Effector memory CD4-positive, alpha-beta T cell (primary cell): ENCODE results near the gene C11orf71.

ENCODE experiments used
- DNase-seq, 3 donors: peaks; one replicate each; pipeline ENCODE4 v3.0.0-alpha.2; 2020
- H3K27ac ChIP-seq: 2 replicates; pipeline ENCODE4 v1.7.0; 2013; ENCODE audit warnings: mild to moderate bottlenecking, low read length, moderate library complexity; ENCODE audit not compliant: insufficient read depth, poor library complexity, severe bottlenecking
- H3K27me3 ChIP-seq: replicated peaks from 2 replicates; pipeline ENCODE4 v1.7.0; 2013; ENCODE audit warnings: mild to moderate bottlenecking, low read length; ENCODE audit not compliant: insufficient read depth, control insufficient read depth, poor library complexity, severe bottlenecking
- H3K36me3 ChIP-seq: 2 replicates; pipeline ENCODE4 v1.7.0; 2013; ENCODE audit warnings: mild to moderate bottlenecking, low read length, moderate library complexity; ENCODE audit not compliant: control insufficient read depth, insufficient read depth
- H3K4me1 ChIP-seq: 2 replicates; pipeline ENCODE4 v1.7.0; 2013; ENCODE audit warnings: low read length, mild to moderate bottlenecking; ENCODE audit not compliant: control insufficient read depth, insufficient read depth, poor library complexity, severe bottlenecking
- H3K4me3 ChIP-seq: 2 replicates; pipeline ENCODE4 v1.7.0; 2013; ENCODE audit warnings: low read length, low read depth, mild to moderate bottlenecking; ENCODE audit not compliant: insufficient read depth, poor library complexity, severe bottlenecking
- H3K9me3 ChIP-seq: 2 replicates; pipeline ENCODE4 v1.7.0; 2013; ENCODE audit warnings: mild to moderate bottlenecking, low read length, moderate library complexity; ENCODE audit not compliant: control insufficient read depth

C11orf71 gene

GRCh38 chr11:114384487-114384886, 15.8 kb downstream of the C11orf71 start:
- Histone ChIP-seq H3K27me3 (peaks cover 4% of the 10 kb centered on the region), H3K4me1 (no peaks in the 10 kb centered on the region), H3K27ac (no peak overlapping the region), H3K9me3 (no peaks in the 10 kb centered on the region), H3K36me3 (no peaks in the 10 kb centered on the region), H3K4me3 (no peak overlapping the region)
- DNase-seq = no peak

- DNase-seq = no peak
- Histone ChIP-seq H3K36me3 (no peaks in the 10 kb centered on the region), H3K4me3 (no peak overlapping the region), H3K27me3 (peaks cover 4% of the 10 kb centered on the region), H3K27ac (no peak overlapping the region), H3K9me3 (no peaks in the 10 kb centered on the region), H3K4me1 (no peaks in the 10 kb centered on the region)
Observed at GRCh38 chr11:114382509-114382908, 17.8 kb downstream of the C11orf71 start.

DNA sequence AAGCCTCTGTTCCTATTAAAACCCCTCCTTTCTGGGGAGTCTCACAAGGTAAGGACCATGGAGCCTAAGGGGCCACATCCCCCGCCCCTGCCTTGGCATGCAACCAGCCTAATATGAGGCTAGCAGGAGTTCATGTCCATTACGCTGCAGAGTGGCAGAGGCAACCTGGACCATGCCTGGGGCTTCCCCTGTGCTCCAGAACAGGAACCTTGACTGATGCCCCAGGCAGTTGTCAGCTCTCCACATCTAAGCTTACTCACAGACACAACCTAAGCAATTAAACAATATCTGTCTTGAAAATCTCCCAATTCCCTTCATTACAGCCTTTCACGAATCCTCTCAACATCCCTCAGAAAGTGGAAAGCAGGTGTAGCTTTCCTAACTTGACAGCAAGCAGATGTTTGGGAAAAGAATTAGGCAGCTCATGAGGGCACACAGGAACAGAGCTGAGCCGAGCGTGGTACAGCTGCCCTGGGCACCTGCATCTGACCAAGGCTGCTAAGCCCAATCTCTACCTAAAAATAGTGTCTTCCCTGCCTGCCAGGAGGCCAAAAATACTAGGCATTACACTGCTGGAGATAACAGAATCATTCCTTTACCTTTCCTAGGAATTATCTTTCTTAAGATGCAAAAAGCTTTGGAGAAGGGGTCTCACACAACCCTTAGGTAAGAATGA, 20.8 kb downstream of the C11orf71 start:
- H3K27me3 ChIP-seq = peaks cover 2% of the 10 kb centered on the region
- no peak overlapping the region for H3K27ac ChIP-seq
- H3K4me1 ChIP-seq = no peaks in the 10 kb centered on the region
- H3K36me3 ChIP-seq = no peaks in the 10 kb centered on the region
- H3K4me3 ChIP-seq = no peak overlapping the region
- DNase-seq = no peak
- H3K9me3 ChIP-seq = no peaks in the 10 kb centered on the region

DNA sequence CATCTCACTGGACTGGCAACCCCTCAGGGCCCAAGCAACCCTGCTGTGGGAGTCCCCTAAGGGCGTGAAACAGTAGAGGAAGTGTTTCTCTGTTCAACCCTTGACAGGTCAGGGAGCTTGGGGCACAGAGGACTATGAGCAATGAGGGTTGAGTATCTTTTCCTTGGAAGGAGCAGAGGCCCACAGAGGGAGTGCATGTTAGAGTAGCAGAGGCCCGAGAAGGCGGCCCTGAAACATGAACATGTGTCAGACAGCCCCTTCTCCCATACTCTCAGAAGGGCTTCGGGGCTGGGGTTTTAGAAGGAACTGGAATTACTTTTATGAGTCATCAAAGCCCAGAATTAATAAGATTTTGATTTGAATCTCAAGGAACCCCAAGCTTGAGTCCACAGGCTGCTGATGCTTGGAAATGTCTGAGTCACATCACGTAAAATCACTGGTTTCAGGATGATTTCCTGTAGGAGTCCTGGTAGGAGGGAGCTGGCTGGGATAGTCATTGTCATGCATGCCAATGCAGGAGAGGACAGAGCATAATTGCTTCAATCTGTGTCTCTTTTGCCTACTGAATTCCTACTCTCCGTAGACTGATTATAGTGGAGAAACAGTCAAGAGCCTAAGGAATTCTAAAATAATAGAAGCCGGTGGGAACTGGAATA, 22.6 kb downstream of the C11orf71 start:
- H3K27ac ChIP-seq = no peak overlapping the region
- no peaks in the 10 kb centered on the region for H3K4me1 ChIP-seq
- no peak overlapping the region for H3K4me3 ChIP-seq
- no peaks in the 10 kb centered on the region for H3K9me3 ChIP-seq
- no peaks in the 10 kb centered on the region for H3K36me3 ChIP-seq
- DNase-seq = no peak
- no peaks in the 10 kb centered on the region for H3K27me3 ChIP-seq

- H3K4me3 ChIP-seq = no peak overlapping the region
- H3K36me3 ChIP-seq = no peaks in the 10 kb centered on the region
- H3K4me1 ChIP-seq = no peaks in the 10 kb centered on the region
- no peaks in the 10 kb centered on the region for H3K27me3 ChIP-seq
- no peak overlapping the region for H3K27ac ChIP-seq
- H3K9me3 ChIP-seq = no peaks in the 10 kb centered on the region
- no peak for DNase-seq
Observed at GRCh38 chr11:114375052-114375451, 25.3 kb downstream of the C11orf71 start.

- Histone ChIP-seq H3K9me3 (no peaks in the 10 kb centered on the region), H3K36me3 (no peaks in the 10 kb centered on the region), H3K27ac (no peak overlapping the region), H3K4me3 (no peak overlapping the region), H3K27me3 (no peaks in the 10 kb centered on the region), H3K4me1 (no peaks in the 10 kb centered on the region)
- no peak for DNase-seq
Observed at GRCh38 chr11:114368918-114369680, 31.2 kb downstream of the C11orf71 start.

DNA sequence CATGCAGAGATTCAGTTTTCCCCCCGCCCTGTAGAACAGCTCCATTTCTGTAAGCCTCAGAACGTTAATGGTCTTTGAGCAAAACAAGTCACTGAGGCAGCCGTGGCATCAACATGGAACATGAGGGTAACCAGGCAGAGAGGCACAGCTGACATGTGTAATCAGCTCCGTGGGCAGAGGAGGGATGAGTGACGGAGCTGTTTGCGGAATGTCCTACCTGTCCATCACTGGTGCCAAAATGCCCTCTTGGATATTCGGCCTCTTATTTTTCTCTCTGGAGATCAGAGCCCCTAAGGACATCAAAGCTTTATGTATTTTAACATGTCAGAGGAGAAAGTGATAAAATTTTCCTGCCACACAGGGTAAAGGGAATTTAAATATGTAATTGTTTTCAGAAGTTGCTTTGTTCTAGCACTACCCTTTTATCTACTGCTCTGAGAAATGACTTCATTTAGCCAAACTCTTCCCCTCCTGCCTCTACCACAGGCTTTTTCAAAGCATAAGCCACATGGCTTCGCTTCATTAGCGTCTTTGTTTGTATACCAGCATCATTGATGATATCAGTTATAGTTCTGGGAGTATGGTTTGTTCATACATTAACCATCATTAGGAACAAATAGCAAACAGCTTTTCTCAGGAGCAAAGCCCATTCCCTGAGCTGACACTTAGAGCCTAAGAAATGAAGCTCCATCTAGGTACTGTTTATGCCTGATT, 32.9 kb downstream of the C11orf71 start:
- Histone ChIP-seq H3K9me3 (no peaks in the 10 kb centered on the region), H3K4me3 (no peak overlapping the region), H3K27me3 (no peaks in the 10 kb centered on the region), H3K27ac (no peak overlapping the region), H3K36me3 (no peaks in the 10 kb centered on the region), H3K4me1 (no peaks in the 10 kb centered on the region)
- no peak for DNase-seq

DNA sequence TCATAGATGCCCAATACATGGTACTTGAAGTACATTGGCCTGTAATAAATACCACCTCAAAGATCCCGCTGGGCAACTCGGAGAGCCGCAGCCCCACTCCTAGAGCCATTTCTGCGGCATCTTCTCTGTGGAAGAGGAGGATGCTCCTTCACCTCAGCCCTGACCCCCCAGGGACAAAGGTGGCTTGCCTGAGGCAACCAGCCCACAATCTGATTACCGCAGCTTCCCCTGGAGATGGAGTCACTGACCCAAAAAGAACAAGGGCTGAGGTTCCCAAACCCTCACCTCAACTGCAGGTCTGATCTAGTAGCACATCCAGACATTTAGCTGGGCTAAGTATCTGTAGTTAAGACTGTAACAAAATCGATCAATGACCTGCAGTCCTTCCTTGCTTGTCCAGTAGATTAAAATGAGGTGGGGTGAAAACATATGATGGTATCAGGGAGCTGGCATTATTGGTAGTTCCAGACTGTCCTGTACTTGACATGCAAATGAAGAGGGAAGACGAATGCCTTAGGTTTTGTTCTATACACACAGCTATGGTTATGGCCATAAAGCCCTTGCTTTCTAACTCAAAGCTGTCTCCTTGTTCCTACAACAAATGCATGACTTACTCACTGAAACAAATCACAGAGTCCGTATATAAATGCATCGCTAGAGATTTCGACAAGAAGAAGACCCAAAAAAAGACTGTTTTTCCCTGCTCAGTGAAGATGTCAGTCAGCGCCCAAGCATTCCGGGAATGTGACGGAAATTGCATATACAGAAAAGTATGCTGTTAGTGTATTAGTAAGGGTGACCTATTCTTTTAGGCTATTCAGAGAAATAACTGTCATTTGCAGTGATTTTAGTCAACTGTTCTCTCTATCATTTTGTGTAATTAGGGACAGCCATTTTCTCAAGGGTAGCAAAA, 33.7 kb downstream of the C11orf71 start:
- DNase-seq = no peak
- H3K27ac ChIP-seq = no peak overlapping the region

GRCh38 chr11:114362958-114363357, 37.4 kb downstream of the C11orf71 start:
- H3K27me3 ChIP-seq = no peaks in the 10 kb centered on the region
- DNase-seq = no peak
- no peak overlapping the region for H3K27ac ChIP-seq
- H3K36me3 ChIP-seq = no peaks in the 10 kb centered on the region
- no peaks in the 10 kb centered on the region for H3K4me1 ChIP-seq
- no peak overlapping the region for H3K4me3 ChIP-seq
- H3K9me3 ChIP-seq = no peaks in the 10 kb centered on the region

More for the DNA sequence above, 33.7 kb downstream of the C11orf71 start:
- Histone ChIP-seq H3K4me1 (no peaks in the 10 kb centered on the region), H3K27me3 (no peaks in the 10 kb centered on the region), H3K36me3 (no peaks in the 10 kb centered on the region), H3K4me3 (no peak overlapping the region), H3K9me3 (no peaks in the 10 kb centered on the region)
